ENCODE results near the gene WDSUB1. TPM values are rescaled to one million over a fixed set of nuclear protein-coding genes. Genes with fewer than 3 reads are reported as not detected.

The WDSUB1 gene
- total RNA-seq, 1 experiment from 2014 or later: 6.5 TPM

- Mint-ChIP-seq H3K27ac (ENCODE audit: low read depth, unreplicated experiment) (no peak overlapping the region), H3K27me3 (ENCODE audit: insufficient read depth, unreplicated experiment) (no peaks in the 10 kb centered on the region), H3K4me3 (ENCODE audit: unreplicated experiment) (no peak overlapping the region), H3K4me1 (ENCODE audit: insufficient read depth, unreplicated experiment) (peaks cover 6% of the 10 kb centered on the region), H3K9me3 (ENCODE audit: unreplicated experiment) (no peaks in the 10 kb centered on the region), H3K36me3 (ENCODE audit: insufficient read depth, unreplicated experiment) (peaks cover 87% of the 10 kb centered on the region)
- POLR2A ChIA-PET: interaction anchor here (0.7 to 1.8 kb wide), 2 partner anchors 17 to 58 kb away, joined by 4 to 5 read pairs; no protein-coding TSS in a partner anchor
- no TSS peak for BruUV-seq (replicated peaks)
- CTCF ChIA-PET: no interaction called here
- TF ChIP-seq, protein P1, sequence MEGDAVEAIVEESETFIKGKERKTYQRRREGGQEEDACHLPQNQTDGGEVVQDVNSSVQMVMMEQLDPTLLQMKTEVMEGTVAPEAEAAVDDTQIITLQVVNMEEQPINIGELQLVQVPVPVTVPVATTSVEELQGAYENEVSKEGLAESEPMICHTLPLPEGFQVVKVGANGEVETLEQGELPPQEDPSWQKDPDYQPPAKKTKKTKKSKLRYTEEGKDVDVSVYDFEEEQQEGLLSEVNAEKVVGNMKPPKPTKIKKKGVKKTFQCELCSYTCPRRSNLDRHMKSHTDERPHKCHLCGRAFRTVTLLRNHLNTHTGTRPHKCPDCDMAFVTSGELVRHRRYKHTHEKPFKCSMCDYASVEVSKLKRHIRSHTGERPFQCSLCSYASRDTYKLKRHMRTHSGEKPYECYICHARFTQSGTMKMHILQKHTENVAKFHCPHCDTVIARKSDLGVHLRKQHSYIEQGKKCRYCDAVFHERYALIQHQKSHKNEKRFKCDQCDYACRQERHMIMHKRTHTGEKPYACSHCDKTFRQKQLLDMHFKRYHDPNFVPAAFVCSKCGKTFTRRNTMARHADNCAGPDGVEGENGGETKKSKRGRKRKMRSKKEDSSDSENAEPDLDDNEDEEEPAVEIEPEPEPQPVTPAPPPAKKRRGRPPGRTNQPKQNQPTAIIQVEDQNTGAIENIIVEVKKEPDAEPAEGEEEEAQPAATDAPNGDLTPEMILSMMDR (IDR thresholded peaks at IDR 0.05; ENCODE audit: unreplicated experiment): no peak
- intact Hi-C loops (cut with micrococcal nuclease): no loop called here
- DNase-seq (ENCODE audit: unreplicated experiment): no peak
Observed at GRCh38 chr2:159232456-159233170, 53.9 kb downstream of the WDSUB1 start.

DNA sequence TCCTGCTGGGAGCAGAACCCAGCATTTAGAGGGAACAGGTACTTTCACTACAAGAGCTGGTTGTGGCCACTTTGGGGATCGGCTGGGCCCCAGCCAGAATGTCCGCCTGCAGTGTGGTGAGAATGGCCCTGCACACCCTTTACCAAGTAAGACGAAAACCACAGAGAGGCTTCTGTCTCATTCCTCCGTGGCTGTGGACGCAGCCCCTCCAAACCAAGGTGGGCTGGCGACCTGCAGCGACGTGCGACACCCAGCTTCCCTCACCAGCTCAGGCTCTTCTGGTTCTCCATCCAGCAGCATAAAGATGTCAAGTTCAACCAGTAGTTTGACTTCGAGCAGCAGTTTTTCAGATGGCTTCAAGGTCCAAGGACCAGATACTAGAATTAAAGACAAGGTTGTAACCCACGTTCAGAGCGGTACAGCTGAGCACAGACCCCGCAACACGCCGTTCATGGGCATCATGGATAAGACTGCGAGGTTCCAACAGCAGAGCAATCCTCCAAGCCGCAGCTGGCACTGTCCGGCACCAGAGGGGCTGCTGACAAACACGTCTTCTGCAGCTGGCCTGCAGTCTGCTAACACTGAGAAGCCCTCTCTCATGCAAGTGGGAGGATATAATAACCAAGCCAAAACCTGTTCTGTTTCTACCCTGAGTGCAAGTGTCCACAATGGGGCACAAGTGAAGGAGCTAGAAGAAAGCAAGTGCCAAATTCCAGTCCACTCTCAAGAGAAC lies 56.2 kb downstream of the WDSUB1 start:
- no peak for DNase-seq (ENCODE audit: unreplicated experiment)
- no peak overlapping the region for H3K27ac Mint-ChIP-seq (ENCODE audit: low read depth, unreplicated experiment)
- peaks cover 6% of the 10 kb centered on the region for H3K4me1 Mint-ChIP-seq (ENCODE audit: insufficient read depth, unreplicated experiment)
- TF ChIP-seq, protein P1 (IDR thresholded peaks at IDR 0.05; ENCODE audit: unreplicated experiment): no peak
- intact Hi-C loops (cut with micrococcal nuclease): no loop called here
- ChIA-PET POLR2A (interaction anchor here (1.3 kb wide), 1 partner anchor 9 kb away, joined by 4 read pairs; no protein-coding TSS in a partner anchor), CTCF (interaction anchor here (0.6 to 1.5 kb wide), 3 partner anchors 18 to 749 kb away, joined by 3 to 5 read pairs (median 3); no protein-coding TSS in a partner anchor)
- no TSS peak for BruUV-seq (replicated peaks)
- no peaks in the 10 kb centered on the region for H3K9me3 Mint-ChIP-seq (ENCODE audit: unreplicated experiment)
- no peaks in the 10 kb centered on the region for H3K27me3 Mint-ChIP-seq (ENCODE audit: insufficient read depth, unreplicated experiment)
- no peak overlapping the region for H3K4me3 Mint-ChIP-seq (ENCODE audit: unreplicated experiment)
- peaks cover 80% of the 10 kb centered on the region for H3K36me3 Mint-ChIP-seq (ENCODE audit: insufficient read depth, unreplicated experiment)

- Mint-ChIP-seq H3K4me1 (ENCODE audit: insufficient read depth, unreplicated experiment) (peaks cover 6% of the 10 kb centered on the region), H3K27ac (ENCODE audit: low read depth, unreplicated experiment) (no peak overlapping the region), H3K36me3 (ENCODE audit: insufficient read depth, unreplicated experiment) (peaks cover 77% of the 10 kb centered on the region), H3K4me3 (ENCODE audit: unreplicated experiment) (no peak overlapping the region), H3K27me3 (ENCODE audit: insufficient read depth, unreplicated experiment) (no peaks in the 10 kb centered on the region), H3K9me3 (ENCODE audit: unreplicated experiment) (no peaks in the 10 kb centered on the region)
- ChIA-PET POLR2A (no interaction called here), CTCF (interaction anchor here (0.6 to 1.5 kb wide), 3 partner anchors 18 to 750 kb away, joined by 3 to 5 read pairs (median 3); no protein-coding TSS in a partner anchor)
- DNase-seq (ENCODE audit: unreplicated experiment): no peak
- intact Hi-C loops (cut with micrococcal nuclease): no loop called here
- no TSS peak for BruUV-seq (replicated peaks)
- TF ChIP-seq, protein P1 (IDR thresholded peaks at IDR 0.05; ENCODE audit: unreplicated experiment): no peak
Observed at GRCh38 chr2:159229476-159230144, 56.9 kb downstream of the WDSUB1 start.

DNA sequence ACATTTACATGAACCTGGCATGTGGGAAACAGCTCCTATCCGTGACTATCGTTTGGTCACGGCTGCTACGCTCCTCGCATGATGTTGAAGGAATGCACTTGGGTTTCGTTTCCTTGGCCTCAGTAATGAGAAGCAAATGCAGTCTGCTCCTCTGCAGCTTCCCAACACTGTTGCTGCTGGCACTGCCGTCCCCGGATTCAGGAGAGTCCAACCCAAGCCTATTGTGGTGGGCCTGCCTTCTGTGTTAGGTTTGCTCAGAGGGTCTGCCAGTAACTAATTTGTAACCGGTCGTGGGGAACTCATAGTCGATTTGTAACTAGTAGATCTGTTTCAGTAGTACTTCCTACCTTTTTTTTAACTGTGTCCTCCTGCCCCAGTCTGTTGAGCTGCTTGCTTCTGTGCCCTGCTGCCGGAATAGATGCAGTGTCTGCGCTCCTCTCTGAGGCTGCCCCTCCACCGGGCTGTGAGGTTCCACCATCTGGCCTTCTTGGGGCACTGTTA lies 58.4 kb downstream of the WDSUB1 start:
- no peaks in the 10 kb centered on the region for H3K9me3 Mint-ChIP-seq (ENCODE audit: unreplicated experiment)
- intact Hi-C loops (cut with micrococcal nuclease): no loop called here
- H3K4me3 Mint-ChIP-seq (ENCODE audit: unreplicated experiment): no peak overlapping the region
- no peak overlapping the region for H3K27ac Mint-ChIP-seq (ENCODE audit: low read depth, unreplicated experiment)
- H3K36me3 Mint-ChIP-seq (ENCODE audit: insufficient read depth, unreplicated experiment): peaks cover 74% of the 10 kb centered on the region
- BruUV-seq (replicated peaks): no TSS peak
- peaks cover 11% of the 10 kb centered on the region for H3K4me1 Mint-ChIP-seq (ENCODE audit: insufficient read depth, unreplicated experiment)
- no peak for DNase-seq (ENCODE audit: unreplicated experiment)
- CTCF ChIA-PET: interaction anchor here (0.8 to 1.2 kb wide), 2 partner anchors 8 to 10 kb away, joined by 3 to 6 read pairs; no protein-coding TSS in a partner anchor
- H3K27me3 Mint-ChIP-seq (ENCODE audit: insufficient read depth, unreplicated experiment): no peaks in the 10 kb centered on the region
- POLR2A ChIA-PET: no interaction called here
- TF ChIP-seq, protein P1 (IDR thresholded peaks at IDR 0.05; ENCODE audit: unreplicated experiment): no peak
